Testis (tissue), 5 donors: Measurements from ENCODE around the gene RPRML. TPM values are rescaled to one million over a fixed set of nuclear protein-coding genes. Genes with fewer than 3 reads are reported as not detected.
"Not testable (repeated sequence)": the region's sequence is repeated elsewhere in the genome, so short reads cannot be mapped to it uniquely, and the experiment has no call there.

Experiments
- DNase-seq: peaks from one replicate; pipeline ENCODE4 v3.0.0-alpha.2; 2019
- H3K27ac ChIP-seq, 2 donors: fragments of 200-600 bp; sonication (generic); one replicate each; pipeline ENCODE4 v1.5.1; 2019
- H3K27me3 ChIP-seq: fragments of 200-600 bp; sonication (generic); one replicate; pipeline ENCODE4 v1.5.1; 2019
- H3K36me3 ChIP-seq: fragments of 200-600 bp; sonication (generic); one replicate; pipeline ENCODE4 v1.5.1; 2017; ENCODE audit warnings: low read depth; ENCODE audit errors: missing control alignments
- H3K4me1 ChIP-seq: fragments of 200-600 bp; sonication (generic); one replicate; pipeline ENCODE4 v1.5.1; 2019
- H3K4me3 ChIP-seq, 2 donors: fragments of 200-600 bp; sonication (generic); one replicate each; pipeline ENCODE4 v1.5.1; 2017 to 2019
- H3K9me3 ChIP-seq: fragments of 200-600 bp; sonication (generic); one replicate; pipeline ENCODE4 v1.5.1; 2017
- POLR2A ChIP-seq: fragments of 450-650 bp; IDR thresholded peaks from one replicate; pipeline ENCODE4 v1.6.1; 2017; ENCODE audit warnings: antibody characterized with exemption, mild to moderate bottlenecking, moderate library complexity
- WGBS, 2 donors: methylation state at CpG; one replicate each; pipeline ENCODE4 v1.1.5; 2018; 5-methylcytosine and 5-hydroxymethylcytosine counted together
- intact Hi-C: fragments of 100-400 bp; cut with DNase I; formaldehyde crosslinking; loops from one replicate; pipeline ENCODE4 v1.15.1; 2023; ENCODE audit warnings: low total_unique reads
- long read RNA-seq, 2 donors: transcript quantifications; one replicate each; lab custom pipeline, GENCODE V29; 2026
- polyA plus RNA-seq: library from polyadenylated mRNA; stranded (reverse); fragments of 350-450 nt; fragmentation: Illumina TruSeq; extraction: RNeasy Lipid Tissue Mini Kit (QIAGEN cat#74804); gene quantifications from one replicate; pipeline ENCODE4 v1.2.3, GENCODE V29; 2014; ENCODE audit warnings: low read depth, low replicate concordance; ENCODE audit not compliant: insufficient read depth
- total RNA-seq, 2 donors: library from RNA; depleted of rRNA; stranded (reverse); fragments of >200 nt; gene quantifications; one replicate each; pipeline ENCODE4 v1.2.3, GENCODE V29; 2016
- TF ChIP-seq, protein P1 (sequence below), 3 experiments: fragments of 450-650 bp in 2 of 3; fragments of 200-600 bp in 1 of 3; sonication (generic) in 1 of 3; IDR thresholded peaks; one replicate each; pipeline ENCODE4 v1.5.1; 2016 to 2019; ENCODE audit warnings: antibody characterized with exemption in 3 of 3, mild to moderate bottlenecking in 2 of 3, moderate library complexity in 1 of 3

The RPRML gene
- total RNA-seq (not detected), polyA plus RNA-seq (not detected)
- long read RNA-seq, donor 1, result 0 reads
- long read RNA-seq, donor 2, partial matches to known transcripts, result 0 of 2 reads
- long read RNA-seq, donor 2, other reads (novel, unspliced or antisense), result 0 of 2 reads

DNA sequence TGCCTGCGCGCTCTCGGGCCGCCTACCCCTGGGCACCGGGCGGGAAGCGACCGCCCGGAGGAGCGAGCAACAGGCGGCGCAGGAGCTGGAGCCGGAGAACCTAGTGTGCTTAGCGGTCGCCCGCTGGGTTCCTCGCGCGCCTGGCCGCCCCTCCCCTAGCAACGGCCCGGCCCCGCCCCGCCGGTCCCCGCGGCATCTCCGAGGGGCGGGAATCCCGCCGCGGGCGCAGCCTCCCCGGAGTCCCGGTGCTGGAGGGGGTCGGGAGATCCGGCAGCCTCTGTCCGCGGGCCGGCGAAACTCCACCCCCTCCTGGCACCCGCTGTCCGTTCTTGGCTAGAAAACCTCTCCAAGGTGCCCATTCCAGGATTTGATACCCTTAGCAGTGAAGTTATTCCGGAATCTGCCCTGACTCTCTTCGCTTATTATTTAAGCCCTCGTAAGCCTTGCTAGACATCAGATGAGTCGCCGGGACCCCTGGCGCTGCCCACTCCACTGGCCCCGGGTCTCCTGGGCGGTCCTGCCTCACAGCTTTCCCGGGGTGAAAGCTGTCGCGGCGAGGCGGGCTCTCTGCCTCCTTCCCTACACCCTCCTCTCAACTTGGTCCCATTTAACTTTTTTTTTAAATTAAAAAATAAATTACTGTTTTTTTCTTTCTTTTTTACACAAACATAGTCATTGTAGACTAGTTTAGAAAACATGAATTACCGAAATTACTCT is at the start of gene RPRML:
Gene RPRML, minus strand, starts transcription at position 107 of the 717 bp plus-strand sequence. CDS start 246 bp downstream, outside the sequence.
- Histone ChIP-seq H3K27me3 (no peaks in the 10 kb centered on the region), H3K9me3 (no peaks in the 10 kb centered on the region), H3K36me3 (no peaks in the 10 kb centered on the region), H3K4me3 (peak within 1 kb of the TSS; percentile 53 to 54), H3K4me1 (no peaks in the 10 kb centered on the region), H3K27ac (no peak within 1 kb of the TSS)
- 0 to 1% methylated on average over 17 to 51 of the region's 57 CpGs for WGBS, 2 donors
- peak; percentile 32 for DNase-seq
- intact Hi-C loops, result no loop called here
- TF ChIP-seq POLR2A, result no peak
- TF ChIP-seq, protein P1, sequence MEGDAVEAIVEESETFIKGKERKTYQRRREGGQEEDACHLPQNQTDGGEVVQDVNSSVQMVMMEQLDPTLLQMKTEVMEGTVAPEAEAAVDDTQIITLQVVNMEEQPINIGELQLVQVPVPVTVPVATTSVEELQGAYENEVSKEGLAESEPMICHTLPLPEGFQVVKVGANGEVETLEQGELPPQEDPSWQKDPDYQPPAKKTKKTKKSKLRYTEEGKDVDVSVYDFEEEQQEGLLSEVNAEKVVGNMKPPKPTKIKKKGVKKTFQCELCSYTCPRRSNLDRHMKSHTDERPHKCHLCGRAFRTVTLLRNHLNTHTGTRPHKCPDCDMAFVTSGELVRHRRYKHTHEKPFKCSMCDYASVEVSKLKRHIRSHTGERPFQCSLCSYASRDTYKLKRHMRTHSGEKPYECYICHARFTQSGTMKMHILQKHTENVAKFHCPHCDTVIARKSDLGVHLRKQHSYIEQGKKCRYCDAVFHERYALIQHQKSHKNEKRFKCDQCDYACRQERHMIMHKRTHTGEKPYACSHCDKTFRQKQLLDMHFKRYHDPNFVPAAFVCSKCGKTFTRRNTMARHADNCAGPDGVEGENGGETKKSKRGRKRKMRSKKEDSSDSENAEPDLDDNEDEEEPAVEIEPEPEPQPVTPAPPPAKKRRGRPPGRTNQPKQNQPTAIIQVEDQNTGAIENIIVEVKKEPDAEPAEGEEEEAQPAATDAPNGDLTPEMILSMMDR (IDR thresholded peaks at IDR 0.05), result no peak

DNA sequence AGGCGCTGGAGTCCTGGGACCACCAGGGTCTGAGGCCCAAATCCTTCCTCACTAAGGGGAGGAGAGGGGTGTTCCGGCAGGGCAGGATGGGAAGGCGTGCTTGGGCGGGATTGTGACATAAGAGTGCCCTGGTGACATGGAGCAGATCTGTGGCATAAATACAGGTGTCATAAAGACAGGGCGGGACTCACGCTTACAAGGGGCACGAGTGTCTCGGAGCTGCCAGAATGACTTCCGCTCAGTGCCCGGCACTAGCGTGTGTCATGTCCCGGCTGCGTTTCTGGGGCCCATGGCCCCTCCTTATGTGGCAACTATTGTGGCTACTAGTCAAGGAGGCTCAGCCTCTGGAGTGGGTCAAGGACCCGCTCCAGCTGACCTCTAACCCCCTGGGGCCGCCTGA is 37.9 kb upstream of the RPRML start:
- H3K9me3 ChIP-seq, H3K4me1 ChIP-seq, H3K36me3 ChIP-seq, intact Hi-C loops, H3K27me3 ChIP-seq, DNase-seq, H3K27ac ChIP-seq, H3K4me3 ChIP-seq: not testable (repeated sequence)
- 70 to 96% methylated on average over 2 to 9 of the region's 15 CpGs for WGBS, 2 donors

- H3K4me3 ChIP-seq, result no peak overlapping the region
- no peaks in the 10 kb centered on the region for H3K4me1 ChIP-seq
- no peaks in the 10 kb centered on the region for H3K27me3 ChIP-seq
- TF ChIP-seq POLR2A, result no peak
- TF ChIP-seq, protein P1 (IDR thresholded peaks at IDR 0.05), result no peak
- 82 to 94% methylated on average over 2 of the region's 2 CpGs for WGBS, 2 donors
- DNase-seq, result no peak
- H3K9me3 ChIP-seq, result no peaks in the 10 kb centered on the region
- H3K36me3 ChIP-seq, result no peaks in the 10 kb centered on the region
- intact Hi-C loops, result no loop called here
- no peak overlapping the region for H3K27ac ChIP-seq
These were observed 34.3 kb upstream of the RPRML start for GRCh38 chr17:47013341-47013740.

DNA sequence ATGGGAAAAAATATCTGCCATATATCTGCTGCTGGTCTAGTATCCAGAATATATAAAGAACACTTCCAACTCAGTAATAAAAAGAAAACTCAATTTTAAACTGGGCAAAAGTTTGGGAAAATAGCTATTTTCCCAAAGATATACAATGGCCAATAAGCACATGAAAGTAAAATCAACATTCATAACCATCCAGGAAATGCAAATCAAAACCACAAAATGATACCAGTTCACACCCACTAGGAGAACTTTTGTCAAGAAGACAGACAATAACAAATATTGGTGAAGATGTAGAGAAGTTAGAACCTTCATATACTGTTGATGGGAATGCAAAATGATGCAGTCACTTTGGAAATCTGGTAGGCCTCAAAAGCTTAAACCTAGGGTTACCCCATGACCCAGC is 33.4 kb upstream of the RPRML start:
- no peak overlapping the region for H3K4me3 ChIP-seq

GRCh38 chr17:47009759-47010594 is 30.9 kb upstream of the RPRML start:
- TF ChIP-seq POLR2A, result no peak
- TF ChIP-seq, protein P1 (IDR thresholded peaks at IDR 0.05), result no peak
- 93 to 99% methylated on average over 13 to 14 of the region's 14 CpGs for WGBS, 2 donors
- no peaks in the 10 kb centered on the region for H3K4me1 ChIP-seq
- no peak overlapping the region for H3K27ac ChIP-seq
- H3K36me3 ChIP-seq, result no peaks in the 10 kb centered on the region
- no peak for DNase-seq
- intact Hi-C loops, result no loop called here
- H3K4me3 ChIP-seq, result no peak overlapping the region
- H3K9me3 ChIP-seq, result no peaks in the 10 kb centered on the region
- no peaks in the 10 kb centered on the region for H3K27me3 ChIP-seq

More for the DNA sequence above, 33.4 kb upstream of the RPRML start:
- no peak for DNase-seq
- no peaks in the 10 kb centered on the region for H3K9me3 ChIP-seq
- H3K27me3 ChIP-seq, result no peaks in the 10 kb centered on the region
- no peak overlapping the region for H3K27ac ChIP-seq
- H3K36me3 ChIP-seq, result no peaks in the 10 kb centered on the region
- intact Hi-C loops, result no loop called here
- H3K4me1 ChIP-seq, result no peaks in the 10 kb centered on the region
- no peak for TF ChIP-seq POLR2A
